Panc1 (cell line): ENCODE results near the gene RXFP3. TPM values are rescaled to one million over a fixed set of nuclear protein-coding genes. Genes with fewer than 3 reads are reported as not detected.

Experiments used
- ATAC-seq: fragments of 200-7000 bp; cut with Tn5 transposase; 2 replicates; pipeline ENCODE4 v1.9.1; 2020; ENCODE audit warnings: mild to moderate bottlenecking, moderate library complexity
- BruUV-seq: library from RNA; stranded (reverse); fragments of 400-500 nt; replicated peaks from 2 replicates; lab custom pipeline; 2021; lab: Mats Ljungman, UMichigan
- CTCF ChIA-PET: fragments of 300-600 bp; sonication (Branson Sonifier 250); formaldehyde crosslinking; loops from one replicate; lab custom pipeline; 2022; ENCODE audit warnings: antibody characterized with exemption; lab: Charles Lee
- POLR2A ChIA-PET: fragments of 300-600 bp; sonication (Branson Sonifier 250); formaldehyde crosslinking; loops from one replicate; lab custom pipeline; 2022; ENCODE audit warnings: antibody characterized with exemption; lab: Charles Lee
- DNase-seq: peaks from one replicate; pipeline ENCODE4 v3.0.0-alpha.2; 2010; ENCODE audit warnings: low read depth, low spot score
- H3K27ac ChIP-seq: 2 replicates; pipeline ENCODE4 v1.5.1; 2011; ENCODE audit warnings: mild to moderate bottlenecking, low read length, inconsistent platforms
- H3K27me3 ChIP-seq: fragments of 200-500 bp; sonication (Bioruptor generic); 2 replicates; pipeline ENCODE4 v1.6.0; 2014; ENCODE audit warnings: low read length, inconsistent platforms; ENCODE audit not compliant: control insufficient read depth, insufficient read depth
- H3K36me3 ChIP-seq: fragments of 200-500 bp; sonication (Bioruptor generic); 2 replicates; pipeline ENCODE4 v1.5.1; 2014; ENCODE audit warnings: inconsistent platforms, mild to moderate bottlenecking, low read length, moderate library complexity; ENCODE audit not compliant: control insufficient read depth, insufficient read depth
- H3K4me1 ChIP-seq: 2 replicates; pipeline ENCODE4 v1.5.1; 2011; ENCODE audit warnings: inconsistent platforms, mild to moderate bottlenecking, low read length, moderate library complexity; ENCODE audit not compliant: control insufficient read depth, insufficient read depth
- H3K4me3 ChIP-seq, 2 experiments: 2 replicates each; pipeline ENCODE4 v1.5.1; 2011 to 2012; ENCODE audit warnings: low read depth in 2 of 2, low read length in 2 of 2, mild to moderate bottlenecking in 2 of 2, inconsistent platforms in 1 of 2, moderate library complexity in 1 of 2
- H3K9me3 ChIP-seq: fragments of 200-500 bp; sonication (Bioruptor generic); 2 replicates; pipeline ENCODE4 v1.5.1; 2014; ENCODE audit warnings: low read depth, mild to moderate bottlenecking, inconsistent platforms, low read length, moderate library complexity; ENCODE audit not compliant: control insufficient read depth, insufficient read depth
- CTCF ChIP-seq: fragments of 450-650 bp; IDR thresholded peaks from 2 replicates; pipeline ENCODE4 v1.5.1; 2017; ENCODE audit warnings: mild to moderate bottlenecking
- POLR2AphosphoS5 ChIP-seq: IDR thresholded peaks from 2 replicates; pipeline ENCODE4 v1.6.1; 2012; ENCODE audit warnings: mild to moderate bottlenecking, low read depth, low read length, moderate library complexity
- REST ChIP-seq, 2 experiments: IDR thresholded peaks; 2 replicates each; pipeline ENCODE4 v1.6.1; 2011 to 2012; ENCODE audit warnings: low read depth in 2 of 2, control low read depth in 1 of 2, low read length in 1 of 2, mild to moderate bottlenecking in 1 of 2, moderate library complexity in 1 of 2; ENCODE audit not compliant: insufficient read depth in 1 of 2
- SIN3A ChIP-seq: IDR thresholded peaks from 2 replicates; pipeline ENCODE4 v1.6.1; 2012; ENCODE audit warnings: low read depth, mild to moderate bottlenecking, low read length, moderate library complexity, borderline replicate concordance; ENCODE audit not compliant: insufficient read depth
- TCF7L2 ChIP-seq: IDR thresholded peaks from 2 replicates; pipeline ENCODE4 v1.6.1; 2011; ENCODE audit warnings: mild to moderate bottlenecking, low read depth, low read length, inconsistent platforms
- in situ Hi-C: cut with HindIII; loops from 2 replicates; pipeline ENCODE4 v1.10.0; 2016; ENCODE audit warnings: low sequenced_read_pairs, low pct_unique_long_range_greater_than_20kb
- intact Hi-C: fragments of 100-400 bp; cut with micrococcal nuclease; formaldehyde crosslinking; loops from one replicate; pipeline ENCODE4 v1.10.0; 2022; ENCODE audit not compliant: unreplicated experiment
- total RNA-seq: library from RNA; stranded (reverse); gene quantifications from one replicate; pipeline ENCODE4 v1.2.1, GENCODE V29; 2021; ENCODE audit not compliant: unreplicated experiment

The RXFP3 gene
- total RNA-seq, 1 experiment from 2014 or later = not detected

- TF ChIP-seq REST (IDR thresholded peaks at IDR 0.05; ENCODE audit: insufficient read depth in 1 of 2, low read depth in 2 of 2, low read length in 1 of 2) (no peak), TCF7L2 (no peak), CTCF (no peak), SIN3A (no peak), POLR2AphosphoS5 (no peak)
- Histone ChIP-seq H3K4me1 (no peaks in the 10 kb centered on the region), H3K9me3 (no peaks in the 10 kb centered on the region), H3K4me3 (no peak overlapping the region), H3K27me3 (peaks cover 7% of the 10 kb centered on the region), H3K36me3 (no peaks in the 10 kb centered on the region), H3K27ac (no peak overlapping the region)
- in situ Hi-C loops = no loop called here
- BruUV-seq = no TSS peak
- ChIA-PET CTCF (no interaction called here), POLR2A (no interaction called here)
- no peak for DNase-seq
- intact Hi-C loops = no loop called here
- ATAC-seq = no peak
Measured at GRCh38 chr5:33976307-33976706, 40.1 kb downstream of the RXFP3 start.

GRCh38 chr5:33978306-33978705, 42.1 kb downstream of the RXFP3 start:
- BruUV-seq = no TSS peak
- CTCF ChIA-PET = no interaction called here
- no peaks in the 10 kb centered on the region for H3K4me1 ChIP-seq
- no peaks in the 10 kb centered on the region for H3K9me3 ChIP-seq
- DNase-seq (no peak), ATAC-seq (no peak)
- H3K36me3 ChIP-seq = no peaks in the 10 kb centered on the region
- POLR2A ChIA-PET = no interaction called here
- H3K27me3 ChIP-seq = peaks cover 2% of the 10 kb centered on the region
- intact Hi-C loops (no loop called here), in situ Hi-C loops (no loop called here)
- no peak overlapping the region for H3K27ac ChIP-seq
- H3K4me3 ChIP-seq = no peak overlapping the region
- TF ChIP-seq POLR2AphosphoS5 (no peak), CTCF (no peak), TCF7L2 (no peak), REST (IDR thresholded peaks at IDR 0.05; ENCODE audit: insufficient read depth in 1 of 2, low read depth in 2 of 2, low read length in 1 of 2) (no peak), SIN3A (no peak)
